HG02763 (cell line): Measurements from ENCODE around the gene MYO10.
"Not testable (repeated sequence)": the region's sequence is repeated elsewhere in the genome, so short reads cannot be mapped to it uniquely, and the experiment has no call there.

Experiments
- ATAC-seq: cut with Tn5 transposase; IDR thresholded peaks from one replicate; pipeline ENCODE4 v1.9.1; 2021; ENCODE audit warnings: mild to moderate bottlenecking, moderate library complexity; ENCODE audit not compliant: unreplicated experiment

Gene MYO10

GRCh38 chr5:16754601-16755000 is 181.5 kb downstream of the MYO10 start:
- no peak for ATAC-seq

- ATAC-seq = no peak
Measured at GRCh38 chr5:16754086-16754485, 182.0 kb downstream of the MYO10 start.

DNA sequence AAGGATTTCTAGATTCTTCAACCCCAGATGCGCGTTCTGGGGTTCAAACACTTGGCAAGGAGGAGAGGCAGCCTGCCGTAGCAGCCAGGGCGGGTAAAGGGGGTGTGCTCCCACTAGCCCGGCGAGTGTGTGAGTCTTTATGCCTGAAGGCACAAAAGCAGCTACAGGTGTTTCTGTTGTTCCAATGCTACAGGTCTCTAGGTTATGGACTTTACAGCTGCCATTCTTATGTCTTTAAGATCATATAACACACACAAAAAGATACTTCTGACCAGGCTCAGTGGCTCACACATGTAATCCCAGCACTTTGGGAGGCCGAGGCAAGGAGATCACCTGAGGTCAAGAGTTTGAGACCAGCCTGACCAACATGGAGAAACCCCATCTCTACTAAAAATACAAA is 185.6 kb downstream of the MYO10 start:
- ATAC-seq = no peak

- no peak for ATAC-seq
Measured at GRCh38 chr5:16749626-16750025, 186.5 kb downstream of the MYO10 start.

- no peak for ATAC-seq
Measured at GRCh38 chr5:16744164-16744880, 191.8 kb downstream of the MYO10 start.

DNA sequence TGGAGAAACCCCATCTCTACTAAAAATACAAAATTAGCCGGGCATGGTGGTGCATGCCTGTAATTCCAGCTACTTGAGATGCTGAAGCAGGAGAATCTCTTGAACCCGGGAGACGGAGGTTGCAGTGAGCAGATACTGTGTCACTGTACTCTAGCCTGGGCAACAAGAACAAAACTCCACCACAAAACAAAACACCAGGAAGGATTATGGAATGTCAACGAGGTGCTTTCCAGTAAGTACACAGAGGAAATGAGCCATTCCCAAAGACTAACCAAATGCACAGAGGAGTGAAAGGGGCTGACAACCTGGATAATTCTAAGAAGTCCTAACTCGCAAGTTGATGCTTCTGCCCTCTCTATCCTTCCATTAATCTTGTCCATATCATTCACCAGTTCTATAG is 193.2 kb downstream of the MYO10 start:
- ATAC-seq = no peak

DNA sequence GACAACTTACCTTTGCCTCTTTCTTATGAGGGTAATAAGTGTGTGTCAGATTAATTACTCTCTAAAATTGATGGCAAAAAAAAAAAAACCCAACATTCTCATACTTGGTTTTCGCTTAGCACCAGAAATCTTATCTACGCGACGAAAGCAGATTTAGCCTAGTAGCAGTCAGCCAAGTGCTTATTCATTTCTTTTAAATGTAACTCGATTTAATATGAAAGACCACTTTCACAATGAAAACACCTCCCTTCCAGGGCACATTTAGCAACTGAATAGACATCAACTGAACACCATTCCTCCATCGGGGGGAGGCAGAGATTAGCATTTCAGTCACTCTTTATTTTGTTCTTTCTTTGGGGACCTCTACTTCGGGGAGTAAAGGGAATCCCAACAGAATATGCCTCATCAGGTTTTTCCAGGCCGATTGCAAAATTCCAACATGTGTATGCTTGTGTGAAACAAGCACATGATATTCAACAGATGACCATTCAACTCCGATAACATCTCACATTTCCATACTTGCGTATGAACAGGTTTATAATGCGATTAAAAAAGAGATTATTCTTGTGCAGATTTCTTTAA is 195.2 kb downstream of the MYO10 start:
- ATAC-seq = no peak

DNA sequence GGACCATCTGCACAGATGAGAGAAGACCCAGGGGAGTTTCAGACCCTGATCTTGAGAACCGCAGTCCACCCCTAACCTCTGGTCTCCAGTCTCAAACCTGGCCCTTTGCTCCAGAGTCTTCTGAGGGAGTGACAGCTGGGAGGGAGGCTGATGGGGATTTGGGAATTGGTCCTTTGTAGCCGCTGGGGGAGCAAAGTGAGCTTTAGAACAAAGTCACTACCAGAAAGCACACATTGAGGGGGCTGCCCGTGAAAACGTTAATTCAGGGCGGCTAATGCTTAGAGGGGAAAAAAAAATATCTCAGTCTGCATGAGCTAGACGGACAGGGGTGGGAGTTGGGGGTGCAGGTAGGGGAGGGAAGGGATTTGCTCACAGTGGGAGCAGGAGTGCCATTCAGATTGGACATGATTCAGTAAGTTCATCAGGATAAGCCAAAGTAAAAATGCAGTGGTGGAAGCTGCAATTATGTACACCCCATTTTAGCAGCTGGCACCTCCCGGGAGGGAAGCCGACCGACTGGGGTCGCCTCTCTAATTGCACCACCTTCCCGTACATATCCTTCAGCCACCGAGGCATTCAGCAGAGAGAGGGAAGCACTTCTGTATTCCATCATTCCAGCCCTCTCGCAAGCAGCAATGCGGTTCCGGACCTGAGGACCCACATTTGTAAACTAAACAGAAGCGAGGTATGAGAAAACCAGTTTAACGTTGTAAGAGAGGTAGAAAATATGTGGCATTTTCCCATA is 195.8 kb downstream of the MYO10 start:
- no peak for ATAC-seq

DNA sequence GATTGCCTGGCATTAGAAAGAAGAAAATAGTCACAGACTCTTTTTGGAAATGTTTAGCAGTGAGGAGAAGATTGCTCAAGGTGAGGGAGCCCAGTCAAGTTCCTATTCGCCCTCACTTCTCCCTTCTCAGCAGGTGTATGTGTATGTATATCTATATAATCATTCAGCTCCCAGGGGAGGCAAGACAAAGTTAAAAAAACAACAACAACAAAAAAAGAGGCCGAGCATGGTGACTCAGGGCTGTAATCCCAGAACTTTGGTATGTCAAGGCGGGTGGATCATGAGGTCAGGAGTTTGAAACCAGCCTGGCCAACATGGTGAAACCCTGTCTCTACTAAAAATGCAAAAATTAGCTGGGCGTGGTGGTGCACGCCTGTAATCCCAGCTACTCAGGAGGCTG is 197.7 kb downstream of the MYO10 start:
- not testable (repeated sequence) for ATAC-seq

- no peak for ATAC-seq
Measured at GRCh38 chr5:16737620-16738364, 198.3 kb downstream of the MYO10 start.

DNA sequence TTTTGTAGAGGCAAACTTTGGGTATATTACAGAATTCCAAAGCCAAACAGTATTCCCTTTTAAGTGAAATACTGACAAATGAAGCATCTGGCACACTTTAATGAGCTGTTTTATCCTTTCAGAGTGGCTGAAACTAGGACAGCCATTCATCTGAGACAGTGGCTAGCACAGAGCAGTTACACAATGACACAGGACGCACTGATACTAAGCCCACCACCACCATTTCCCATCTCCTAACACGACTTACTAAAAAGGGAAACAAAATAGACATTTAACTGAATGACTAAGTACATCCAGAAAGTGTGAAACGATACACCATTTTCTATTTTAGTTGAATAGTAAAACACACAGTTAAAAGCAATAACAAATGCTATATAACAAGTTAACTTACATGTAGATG is 198.9 kb downstream of the MYO10 start:
- ATAC-seq = no peak

DNA sequence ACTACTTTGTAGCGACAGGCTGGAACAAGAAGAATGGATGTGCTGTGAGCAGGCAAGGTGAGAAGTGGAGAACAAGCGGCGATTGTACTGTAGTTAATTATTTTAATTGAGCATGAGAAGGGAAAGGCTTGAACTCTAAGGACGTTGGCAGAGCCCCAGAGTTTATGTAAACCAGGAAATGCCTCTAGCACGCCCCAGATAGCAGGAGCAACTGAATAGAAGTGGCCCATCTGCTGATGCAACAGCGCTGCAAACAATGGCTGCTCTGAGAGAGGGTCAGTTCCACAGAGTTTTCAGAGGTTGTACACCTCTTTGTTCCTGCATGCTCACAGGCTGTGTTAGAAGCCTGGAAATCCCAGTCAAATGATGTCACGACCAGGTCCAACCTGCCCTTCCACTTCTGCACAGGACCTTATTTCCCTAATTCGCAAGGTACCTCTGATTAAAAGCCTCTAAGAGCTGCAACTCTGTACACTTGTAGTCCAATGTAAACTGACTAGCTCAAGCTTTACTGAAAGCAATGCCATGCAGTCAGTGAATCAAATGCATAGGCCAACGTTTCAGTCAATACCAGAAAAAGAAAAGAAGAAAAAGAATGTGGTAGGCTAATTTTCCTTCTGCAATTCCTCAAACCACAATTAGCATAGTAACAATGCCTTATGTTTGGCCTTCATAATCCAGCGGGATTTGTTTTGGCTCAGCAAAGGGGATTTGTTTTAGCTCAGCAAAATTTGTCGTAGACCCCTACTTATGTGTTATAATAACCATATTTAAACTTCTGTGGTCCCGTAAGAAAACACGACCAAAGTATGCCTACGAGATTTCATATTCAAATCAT is 199.7 kb downstream of the MYO10 start:
- ATAC-seq = no peak

GRCh38 chr5:16735101-16736060 is 200.7 kb downstream of the MYO10 start:
- ATAC-seq = no peak

DNA sequence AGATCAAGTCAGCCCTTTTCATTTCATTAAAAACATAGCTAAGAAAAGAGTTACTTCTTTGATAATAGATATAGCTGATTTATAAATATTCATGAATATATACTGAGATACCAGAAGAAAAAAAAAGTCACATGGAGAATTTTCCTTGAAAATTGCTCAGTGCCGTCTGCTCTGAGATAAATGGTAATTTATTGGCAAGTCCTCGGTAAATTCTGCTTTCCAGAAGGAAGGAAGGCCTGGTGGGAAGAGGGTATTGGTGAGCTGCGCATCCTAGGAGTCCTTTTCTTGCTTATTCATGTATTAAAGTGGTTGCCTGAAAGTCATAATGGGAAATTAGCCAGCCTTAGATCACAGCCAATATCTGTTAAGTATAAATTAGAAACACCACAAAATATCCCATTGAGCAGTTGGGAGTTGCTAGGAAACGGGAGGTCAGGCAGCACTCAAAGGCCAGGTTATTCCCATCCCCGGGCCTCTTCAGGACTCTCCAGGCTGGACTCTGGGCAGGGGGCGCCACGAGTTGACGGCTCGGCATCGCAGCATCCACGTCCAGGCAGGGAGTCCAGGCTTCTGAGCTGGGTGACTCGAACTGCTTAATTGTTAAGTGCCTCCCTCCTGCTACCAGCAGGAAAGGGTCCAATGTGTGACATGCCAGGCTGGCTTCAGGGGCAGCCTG is 202.6 kb downstream of the MYO10 start:
- no peak for ATAC-seq

DNA sequence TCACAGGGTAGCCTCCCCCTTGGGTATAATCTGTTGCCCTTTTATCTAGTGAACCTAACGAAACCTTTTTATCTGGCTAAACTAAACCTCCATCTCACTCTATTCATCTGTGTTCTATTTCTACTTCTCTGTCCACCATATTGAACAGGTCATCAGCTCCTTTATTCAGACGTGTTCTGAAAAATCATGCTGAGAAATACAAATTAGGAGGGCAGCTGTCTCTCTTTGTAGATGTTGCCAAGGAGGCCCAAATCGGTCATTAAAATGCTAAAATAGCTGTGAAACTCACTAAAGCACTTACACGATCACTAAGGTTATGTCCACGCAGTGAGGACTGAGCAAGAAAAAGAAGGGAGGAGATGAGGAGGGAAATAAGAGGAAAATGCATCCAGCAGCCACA is 203.7 kb downstream of the MYO10 start:
- ATAC-seq = no peak

- no peak for ATAC-seq
Measured at GRCh38 chr5:16727755-16728325, 208.2 kb downstream of the MYO10 start.

GRCh38 chr5:16726538-16726946 is 209.5 kb downstream of the MYO10 start:
- no peak for ATAC-seq

DNA sequence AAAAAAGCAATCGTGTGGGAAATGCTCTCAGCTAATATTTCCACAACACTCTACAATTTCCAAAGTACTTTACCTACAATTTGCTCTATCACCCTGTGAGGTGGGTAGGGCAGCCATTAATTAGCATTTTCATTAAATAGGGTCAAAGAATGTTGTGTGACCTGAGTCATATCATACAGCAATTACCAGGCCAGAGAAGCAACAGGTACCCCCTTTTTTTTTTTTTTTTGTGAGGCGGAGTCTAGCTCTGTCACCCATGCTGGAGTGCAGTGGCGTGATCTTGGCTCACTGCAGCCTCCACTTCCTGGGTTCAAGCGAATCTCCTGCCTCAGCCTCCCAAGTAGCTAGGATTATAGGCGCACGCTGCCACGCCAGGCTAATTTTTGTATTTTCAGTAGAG is 210.5 kb downstream of the MYO10 start:
- ATAC-seq = no peak

GRCh38 chr5:16723821-16724220 is 212.3 kb downstream of the MYO10 start:
- ATAC-seq = no peak
